Frontal cortex (tissue), 4 donors: ENCODE data around the gene OTULIN. TPM values are rescaled to one million over a fixed set of nuclear protein-coding genes. Genes with fewer than 3 reads are reported as not detected.
A peak's percentile ranks its signal among the peaks of the same experiment; 100 is the strongest.

Source experiments
- DNase-seq, 2 donors: peaks; one replicate each; pipeline ENCODE4 v3.0.0; 2012; ENCODE audit warnings: low spot score in 2 of 2
- FAIRE-seq: peaks from 2 replicates; lab custom pipeline; 2012; peaks lifted over from hg19 to GRCh38; lab: Jason Lieb, UNC
- total RNA-seq: library from RNA; depleted of rRNA; stranded (reverse); fragments of >200 nt; gene quantifications from one replicate; pipeline ENCODE4 v1.2.3, GENCODE V29; 2014
- donor health status: control.
- donor health status: control.
- donor health status: control.

OTULIN gene
- total RNA-seq, 1 donor from 2014 or later, result 11.4 TPM

GRCh38 chr5:14667290-14667689 is 2.8 kb downstream of the OTULIN start:
- FAIRE-seq (no peak), DNase-seq (no peak)

- FAIRE-seq (no peak), DNase-seq (no peak)
These were observed 3.3 kb downstream of the OTULIN start for GRCh38 chr5:14667770-14668169.

GRCh38 chr5:14668181-14668591 is 3.7 kb downstream of the OTULIN start:
- DNase-seq (no peak), FAIRE-seq (no peak)

DNA sequence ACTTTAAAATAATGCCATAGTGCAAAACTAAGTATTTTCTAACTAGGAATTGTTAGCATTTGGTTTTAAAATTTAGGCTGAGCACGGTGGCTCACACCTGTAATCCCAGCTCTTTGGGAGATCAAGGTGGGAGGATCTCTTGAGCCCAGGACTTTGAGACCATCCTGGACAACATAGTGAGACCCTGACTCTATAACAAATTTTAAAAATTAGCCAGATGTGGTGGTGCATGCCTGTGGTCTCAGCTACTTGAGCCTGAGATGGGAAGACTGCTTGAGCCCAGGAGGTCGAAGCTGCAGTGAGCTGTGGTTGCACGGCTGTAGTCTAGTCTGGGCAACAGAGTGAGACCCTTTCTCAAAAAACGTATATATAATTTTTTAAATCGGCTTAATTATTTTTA is 4.9 kb downstream of the OTULIN start:
- DNase-seq (no peak), FAIRE-seq (no peak)

DNA sequence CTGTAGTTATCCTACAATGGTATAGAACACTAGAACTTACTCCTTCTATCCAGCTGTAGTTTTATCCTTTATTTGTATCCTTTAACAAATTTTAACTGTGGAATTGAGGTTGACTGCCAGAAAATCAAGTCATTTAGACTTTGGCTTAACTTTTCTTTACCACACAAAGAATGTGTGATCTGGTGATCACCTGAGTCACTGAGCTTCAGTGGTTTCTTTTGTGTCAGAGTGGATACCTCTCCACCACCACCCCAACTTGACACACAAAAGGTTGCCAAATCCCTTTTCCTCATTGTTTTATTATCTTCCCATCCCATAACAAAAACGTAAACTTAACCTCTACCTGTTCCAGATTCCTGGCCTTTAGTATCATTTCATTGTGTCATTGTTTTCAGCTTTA is 5.5 kb downstream of the OTULIN start:
- FAIRE-seq, result no peak
- no peak for DNase-seq

- no peak for DNase-seq
- no peak for FAIRE-seq
These were observed 6.9 kb downstream of the OTULIN start for GRCh38 chr5:14671414-14671813.

- no peak for DNase-seq
- FAIRE-seq, result no peak
These were observed 7.6 kb downstream of the OTULIN start for GRCh38 chr5:14672082-14672481.

DNA sequence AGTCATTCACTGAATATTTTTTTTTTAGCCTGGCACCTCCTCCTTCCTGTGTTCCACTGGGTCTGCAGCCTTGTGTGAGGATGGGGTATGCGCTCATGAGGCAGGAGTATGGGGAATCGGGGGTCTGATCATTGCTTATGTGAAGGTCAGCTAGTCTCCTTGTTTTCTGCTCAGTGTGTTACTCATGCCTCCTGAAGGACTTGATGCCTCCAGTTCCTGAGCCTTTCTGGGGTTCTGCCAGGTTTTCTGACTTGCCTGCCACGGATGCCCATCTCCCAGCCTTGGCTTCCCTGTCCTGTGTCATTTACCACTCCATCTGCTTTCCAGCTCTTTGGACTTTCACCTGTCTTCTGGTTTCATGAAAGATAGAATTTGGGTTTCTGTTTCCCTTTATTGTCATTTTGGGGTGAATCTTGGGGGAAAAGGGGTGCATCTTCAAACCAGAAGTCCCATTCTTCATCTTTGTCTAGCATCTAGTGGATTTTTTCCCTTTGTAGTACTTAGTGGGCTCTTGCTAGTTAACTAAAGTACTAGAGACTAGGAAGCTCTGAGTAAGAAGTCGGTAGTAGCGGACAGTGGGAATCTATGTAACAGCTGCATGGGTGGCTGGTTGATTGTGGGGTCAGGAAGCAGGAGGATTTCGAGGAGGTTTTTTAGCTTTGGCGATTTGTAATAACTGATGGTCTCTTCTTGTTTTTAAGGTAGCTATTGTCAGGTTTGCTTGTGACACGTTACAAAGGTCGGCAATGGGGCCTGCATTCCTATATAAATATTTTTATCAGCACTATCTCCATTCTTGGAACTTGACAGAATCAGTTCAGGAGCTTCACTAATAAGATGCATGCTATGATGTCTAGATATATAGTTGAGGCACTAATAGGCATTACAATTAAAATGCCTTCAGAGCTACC is 8.2 kb downstream of the OTULIN start:
- no peak for DNase-seq

GRCh38 chr5:14673443-14673842 is 8.9 kb downstream of the OTULIN start:
- DNase-seq (no peak), FAIRE-seq (no peak)

More for the DNA sequence above, 8.2 kb downstream of the OTULIN start:
- no peak for FAIRE-seq

DNA sequence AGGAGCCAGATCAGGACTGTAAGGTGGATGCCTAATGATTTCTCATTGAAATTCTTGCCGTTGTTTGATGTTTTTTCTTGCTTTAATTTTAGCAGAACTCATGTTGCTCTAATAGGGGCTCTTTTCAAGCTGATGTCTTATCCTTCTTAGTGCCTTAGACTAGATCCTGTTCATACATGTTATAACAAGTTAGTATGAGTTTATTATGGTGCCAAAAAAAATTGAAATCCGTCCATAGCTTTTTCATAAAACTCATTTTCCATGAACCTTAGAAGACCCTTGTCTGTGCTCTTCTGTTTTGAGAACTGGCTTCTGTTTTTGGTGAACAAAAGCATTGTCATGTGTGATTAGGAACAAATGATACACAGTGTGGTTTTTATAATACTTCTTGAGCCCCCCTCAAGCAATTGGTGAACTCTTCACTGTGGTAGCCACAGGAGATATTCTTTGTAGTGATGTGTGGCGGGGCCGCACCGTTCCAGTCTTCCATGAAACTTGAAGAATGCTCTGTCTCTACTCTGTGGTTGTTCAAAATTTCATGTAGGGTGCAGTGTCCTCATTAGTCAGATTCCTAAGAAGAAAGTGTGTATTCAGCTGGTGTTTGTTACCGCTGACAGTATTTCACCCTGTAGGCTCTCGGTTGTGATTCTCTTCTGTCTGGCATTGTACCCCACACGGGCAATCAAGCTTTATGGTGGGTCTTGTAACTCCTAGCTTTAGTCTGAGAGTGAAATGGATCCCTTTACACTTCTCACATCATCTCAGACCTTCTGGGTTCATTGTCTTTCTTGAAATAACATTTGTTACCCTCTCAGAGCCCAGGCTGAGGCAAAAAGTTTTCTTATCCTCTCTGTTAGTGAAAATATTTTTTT is 10.7 kb downstream of the OTULIN start:
- no peak for DNase-seq
- FAIRE-seq, result no peak

GRCh38 chr5:14675865-14676300 is 11.4 kb downstream of the OTULIN start:
- FAIRE-seq (no peak), DNase-seq (no peak)

DNA sequence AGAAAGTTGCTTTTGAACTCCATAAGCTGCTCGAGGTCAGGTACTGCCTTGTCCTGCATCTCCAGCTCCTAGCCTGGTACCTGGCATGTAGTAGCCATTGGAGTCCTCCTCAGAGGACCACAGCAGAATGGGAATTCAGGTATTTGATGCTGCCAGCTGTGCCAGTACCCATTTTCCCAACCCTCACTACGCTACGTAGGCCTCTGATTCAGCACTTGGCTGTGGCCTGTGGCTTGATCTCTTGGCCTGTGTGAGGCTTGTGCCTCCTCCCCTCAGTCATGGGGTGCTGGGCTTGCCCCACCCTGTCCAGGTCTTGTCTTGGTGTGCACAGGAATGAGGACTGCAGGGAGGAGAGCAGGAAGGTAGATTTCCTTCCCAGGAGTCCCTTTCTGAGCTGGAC is 11.8 kb downstream of the OTULIN start:
- no peak for FAIRE-seq
- no peak for DNase-seq

DNA sequence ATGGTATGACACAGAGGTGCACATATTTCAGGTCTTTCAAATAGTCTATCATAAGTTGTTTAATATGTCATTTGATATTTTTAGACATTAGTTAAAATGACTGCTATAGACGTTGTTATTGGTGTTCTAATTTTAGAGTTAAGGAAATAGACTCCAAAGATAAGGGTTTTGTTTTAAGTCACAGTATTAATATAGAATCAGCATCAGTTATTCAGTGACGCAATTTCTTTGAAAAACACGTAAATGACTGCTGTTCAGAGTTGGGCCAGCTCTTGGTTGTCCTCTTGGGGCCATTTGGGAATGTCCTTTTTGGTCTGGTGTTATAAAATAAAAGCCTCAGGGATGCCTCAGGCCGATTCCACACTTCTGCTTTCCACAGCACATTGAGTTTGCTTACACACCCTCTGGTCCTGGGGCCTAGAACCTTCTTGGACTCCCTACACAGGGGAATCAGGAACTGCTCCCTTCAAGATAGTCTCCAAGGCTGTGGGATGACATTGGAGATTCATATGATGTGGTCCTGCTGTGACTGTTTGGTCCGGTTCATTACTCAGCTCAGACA is 14.3 kb downstream of the OTULIN start:
- FAIRE-seq, result no peak

GRCh38 chr5:14679595-14679994 is 15.1 kb downstream of the OTULIN start:
- DNase-seq, result no peak
- no peak for FAIRE-seq

More for the DNA sequence above, 14.3 kb downstream of the OTULIN start:
- DNase-seq, result no peak

- no peak for DNase-seq
- no peak for FAIRE-seq
These were observed 16.8 kb downstream of the OTULIN start for GRCh38 chr5:14681236-14681752.

DNA sequence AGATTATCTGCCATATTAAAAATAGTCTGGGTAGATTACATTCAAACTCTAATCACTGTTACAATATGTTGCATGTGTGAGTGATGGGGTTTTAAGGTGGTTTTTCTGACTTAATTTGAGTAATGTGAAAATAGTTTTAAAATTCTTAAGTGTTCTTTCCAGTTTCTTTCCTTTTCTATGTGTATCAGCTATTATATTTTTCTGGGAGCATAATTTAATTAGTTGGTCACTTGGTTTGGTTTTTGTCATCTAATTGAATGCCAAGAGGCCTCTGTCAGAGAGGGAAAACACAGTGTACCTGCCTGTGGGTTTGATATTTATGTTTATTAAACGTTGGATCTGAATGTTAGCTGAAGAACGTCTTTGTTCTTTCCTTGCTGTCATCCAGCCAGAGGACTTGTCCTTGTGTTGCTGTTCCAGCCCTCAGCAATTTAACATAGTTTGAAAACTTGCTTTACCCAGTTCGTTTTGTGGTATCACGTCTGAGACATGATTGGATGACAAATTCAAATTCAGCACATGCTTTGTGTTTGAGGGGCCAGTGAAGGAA is 19.5 kb downstream of the OTULIN start:
- no peak for DNase-seq
- no peak for FAIRE-seq

DNA sequence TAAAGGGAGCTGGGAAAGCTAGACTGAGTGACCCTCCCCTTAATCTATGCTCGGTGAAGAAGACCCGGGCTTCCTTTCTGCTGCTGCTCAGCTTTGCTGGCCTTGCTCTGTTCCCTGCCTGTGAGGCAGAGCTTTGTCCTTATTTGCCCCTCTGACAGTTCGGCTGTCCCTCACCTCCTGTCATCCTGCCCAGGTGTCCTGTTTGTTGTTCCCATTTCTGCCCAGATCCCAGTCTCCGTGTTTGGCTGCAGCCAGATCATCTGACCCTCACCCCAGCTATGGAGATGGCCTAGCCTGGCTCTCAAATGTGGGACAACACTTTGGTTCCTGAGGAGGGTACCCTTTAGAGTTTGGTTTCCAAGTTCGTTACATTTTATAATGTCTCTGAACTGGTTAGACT is 20.2 kb downstream of the OTULIN start:
- DNase-seq (no peak), FAIRE-seq (no peak)

DNA sequence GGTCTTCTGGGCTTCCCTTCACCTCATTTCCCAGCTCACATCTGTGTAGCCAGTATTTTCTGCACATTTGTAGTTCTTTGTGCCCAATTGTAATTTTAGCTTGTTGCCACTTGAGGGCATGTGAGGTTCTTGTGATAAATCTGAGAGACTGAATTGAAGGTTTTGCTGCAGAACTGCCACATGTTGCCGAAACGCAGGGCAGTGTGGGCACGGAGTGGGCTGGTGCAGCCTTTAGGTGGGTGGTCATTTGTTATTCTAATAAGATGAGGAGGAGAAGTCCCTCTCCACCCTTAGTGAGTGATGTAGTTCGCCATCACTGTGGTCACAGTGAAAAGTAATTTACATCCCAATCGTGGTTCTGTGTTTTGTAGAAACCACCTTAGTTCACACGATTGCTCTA is 21.2 kb downstream of the OTULIN start:
- FAIRE-seq (no peak), DNase-seq (peak; percentile 37 to 58)

DNA sequence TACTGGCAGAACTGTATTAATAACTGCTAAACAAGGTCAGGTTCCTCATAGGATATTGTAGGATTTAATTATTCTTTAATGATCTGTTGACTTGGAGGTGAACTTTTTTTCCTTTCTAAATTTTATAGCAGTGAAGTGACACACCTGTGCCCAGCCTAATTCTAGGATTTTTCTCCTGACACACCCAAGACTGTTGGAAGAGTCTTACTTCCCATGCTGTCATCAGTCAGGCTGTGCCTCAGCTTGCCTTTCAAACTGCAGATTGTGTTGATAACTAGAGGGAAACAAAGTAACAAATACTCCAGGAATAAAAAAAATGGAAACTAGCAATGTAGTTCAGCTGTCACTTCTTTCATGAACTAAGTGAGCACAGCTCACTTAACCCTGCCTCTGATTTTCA is 22.0 kb downstream of the OTULIN start:
- no peak for FAIRE-seq
- no peak for DNase-seq
